ENCODE data around the gene KIAA2012.

The KIAA2012 gene

DNA sequence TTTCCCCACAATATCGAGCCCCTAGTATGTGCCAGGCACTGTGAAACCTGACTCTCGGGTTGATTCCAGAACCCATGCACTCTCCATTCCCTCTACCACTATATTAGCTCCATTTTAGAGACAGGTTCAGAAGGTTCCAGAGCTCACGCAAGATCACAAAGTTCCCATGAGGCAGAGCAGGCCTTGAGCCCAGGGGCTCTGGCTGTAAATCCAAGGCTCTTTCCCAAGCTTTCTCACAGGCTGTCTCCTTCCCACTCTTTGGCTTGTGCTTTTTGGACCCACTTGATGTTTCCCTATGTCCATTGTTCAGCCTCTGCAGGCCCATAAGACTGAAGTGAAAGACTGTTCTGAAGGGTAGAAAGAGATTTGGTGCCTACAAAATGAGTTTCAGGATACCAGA is 15.7 kb downstream of the KIAA2012 start:
- Histone ChIP-seq H3K9ac (ENCODE audit: low read length) (no peak overlapping the region), H3K27me3 (ENCODE audit: control insufficient read depth, insufficient read depth, low read length) (no peaks in the 10 kb centered on the region), H3K9me3 (ENCODE audit: control insufficient read depth, insufficient read depth, low read depth, low read length) (no peaks in the 10 kb centered on the region), H3K27ac (ENCODE audit: low read depth, low read length) (no peak overlapping the region), H3K4me3 (ENCODE audit: low read depth, low read length) (no peak overlapping the region), H3K36me3 (ENCODE audit: control insufficient read depth, insufficient read depth, low read length) (no peaks in the 10 kb centered on the region), H3K4me1 (ENCODE audit: control insufficient read depth, insufficient read depth, low read length) (peaks cover 7% of the 10 kb centered on the region)

DNA sequence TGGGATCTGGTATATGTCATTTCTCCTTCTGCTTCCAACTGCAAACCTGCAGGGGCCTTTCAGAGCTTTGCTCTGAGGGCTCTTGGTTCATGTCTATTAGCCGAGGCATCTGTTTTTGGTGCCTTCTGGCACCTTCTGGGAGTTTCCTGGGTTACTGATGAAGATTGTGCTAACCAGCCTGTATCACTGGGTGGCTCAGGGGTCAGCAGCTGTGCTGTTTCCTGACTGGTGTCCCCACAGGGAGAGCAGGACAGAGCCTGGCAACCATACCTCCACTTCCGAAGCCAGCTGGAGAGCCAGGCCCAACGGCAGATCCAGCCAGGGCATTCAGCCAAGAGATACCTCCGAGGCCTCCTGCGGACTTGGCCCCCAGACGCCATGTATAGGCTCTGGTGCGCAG is 17.5 kb downstream of the KIAA2012 start:
- H3K27me3 ChIP-seq (ENCODE audit: control insufficient read depth, insufficient read depth, low read length) = no peaks in the 10 kb centered on the region
- no peak overlapping the region for H3K4me3 ChIP-seq (ENCODE audit: low read depth, low read length)
- H3K9ac ChIP-seq (ENCODE audit: low read length) = no peak overlapping the region
- no peaks in the 10 kb centered on the region for H3K36me3 ChIP-seq (ENCODE audit: control insufficient read depth, insufficient read depth, low read length)
- H3K4me1 ChIP-seq (ENCODE audit: control insufficient read depth, insufficient read depth, low read length) = peaks cover 8% of the 10 kb centered on the region; the same call in 1 of the 2 replicates
- no peak overlapping the region for H3K27ac ChIP-seq (ENCODE audit: low read depth, low read length)
- no peaks in the 10 kb centered on the region for H3K9me3 ChIP-seq (ENCODE audit: control insufficient read depth, insufficient read depth, low read depth, low read length)

DNA sequence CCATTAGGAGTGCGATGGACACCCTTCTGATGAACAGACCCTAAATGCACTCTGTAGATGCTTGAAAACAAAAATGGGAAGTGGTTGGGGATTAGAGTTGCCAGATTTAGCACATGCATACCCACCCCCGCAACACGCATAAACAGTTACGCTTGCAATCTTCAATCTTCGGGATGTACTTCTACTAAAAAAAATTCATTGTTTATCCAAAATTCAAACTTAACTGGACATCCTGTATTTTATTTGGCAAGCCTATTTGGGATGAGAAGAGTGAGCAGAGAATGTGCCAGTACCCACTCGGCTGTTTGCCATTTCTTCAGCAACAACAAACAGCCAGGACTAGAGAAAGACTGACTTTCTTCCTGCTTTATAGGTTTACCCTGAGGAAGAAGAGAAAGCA is 18.4 kb downstream of the KIAA2012 start:
- no peaks in the 10 kb centered on the region for H3K27me3 ChIP-seq (ENCODE audit: control insufficient read depth, insufficient read depth, low read length)
- H3K36me3 ChIP-seq (ENCODE audit: control insufficient read depth, insufficient read depth, low read length) = no peaks in the 10 kb centered on the region
- no peak overlapping the region for H3K9ac ChIP-seq (ENCODE audit: low read length)
- no peak overlapping the region for H3K27ac ChIP-seq (ENCODE audit: low read depth, low read length)
- H3K4me3 ChIP-seq (ENCODE audit: low read depth, low read length) = no peak overlapping the region
- no peaks in the 10 kb centered on the region for H3K9me3 ChIP-seq (ENCODE audit: control insufficient read depth, insufficient read depth, low read depth, low read length)
- H3K4me1 ChIP-seq (ENCODE audit: control insufficient read depth, insufficient read depth, low read length) = peaks cover 8% of the 10 kb centered on the region; the same call in 1 of the 2 replicates

DNA sequence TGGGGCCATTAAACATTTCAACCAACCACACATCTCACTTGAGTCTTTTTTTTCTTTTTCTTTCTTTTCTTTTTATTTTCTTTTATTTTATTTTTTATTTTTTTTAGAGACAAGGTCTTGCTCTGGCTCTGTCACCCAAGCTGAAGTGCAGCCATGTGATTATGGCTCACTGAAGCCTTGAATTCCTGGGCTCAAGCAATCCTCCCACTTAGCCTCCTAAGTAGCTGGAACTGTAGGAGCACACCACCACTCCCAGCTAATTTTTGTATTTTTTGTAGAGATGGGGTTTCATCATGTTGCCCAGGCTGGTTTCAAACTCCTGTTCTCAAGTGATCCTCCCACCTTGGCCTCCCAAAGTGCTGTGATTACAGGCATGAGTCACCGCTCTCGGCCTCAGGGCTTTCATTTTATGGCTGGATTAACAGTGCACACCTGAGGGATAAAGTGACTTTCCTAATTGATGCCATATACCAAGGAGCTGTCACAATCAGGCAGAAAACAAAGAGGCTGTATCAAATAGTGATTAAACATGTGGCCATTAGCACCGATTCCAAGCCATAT is 21.5 kb downstream of the KIAA2012 start:
- H3K27me3 ChIP-seq (ENCODE audit: control insufficient read depth, insufficient read depth, low read length) = no peaks in the 10 kb centered on the region
- H3K9ac ChIP-seq (ENCODE audit: low read length) = no peak overlapping the region
- H3K4me3 ChIP-seq (ENCODE audit: low read depth, low read length) = no peak overlapping the region
- H3K36me3 ChIP-seq (ENCODE audit: control insufficient read depth, insufficient read depth, low read length) = no peaks in the 10 kb centered on the region
- peaks cover 11% of the 10 kb centered on the region; the same call in 1 of the 2 replicates for H3K4me1 ChIP-seq (ENCODE audit: control insufficient read depth, insufficient read depth, low read length)
- no peak overlapping the region for H3K27ac ChIP-seq (ENCODE audit: low read depth, low read length)
- H3K9me3 ChIP-seq (ENCODE audit: control insufficient read depth, insufficient read depth, low read depth, low read length) = no peaks in the 10 kb centered on the region

DNA sequence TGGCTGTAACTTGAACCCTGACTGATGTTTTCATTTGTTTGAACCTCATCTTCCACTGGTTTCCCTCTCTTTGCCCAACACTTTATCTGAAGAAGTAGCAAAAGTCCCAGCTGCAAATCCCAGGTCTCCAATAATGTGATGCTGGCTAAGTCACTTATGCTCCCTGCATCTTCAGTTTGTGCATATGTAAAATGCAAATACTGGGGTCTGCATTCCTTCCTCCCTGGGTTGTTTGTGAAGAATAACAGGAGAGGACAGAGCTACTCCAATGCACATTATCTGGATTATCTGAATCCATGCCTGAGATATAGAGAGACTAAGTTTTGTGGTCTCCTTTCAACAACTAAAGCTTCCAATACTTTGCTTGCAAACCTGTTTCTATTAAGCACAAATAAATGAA is 22.2 kb downstream of the KIAA2012 start:
- no peaks in the 10 kb centered on the region for H3K36me3 ChIP-seq (ENCODE audit: control insufficient read depth, insufficient read depth, low read length)
- H3K9ac ChIP-seq (ENCODE audit: low read length) = no peak overlapping the region
- H3K4me3 ChIP-seq (ENCODE audit: low read depth, low read length) = no peak overlapping the region
- H3K27me3 ChIP-seq (ENCODE audit: control insufficient read depth, insufficient read depth, low read length) = no peaks in the 10 kb centered on the region
- H3K27ac ChIP-seq (ENCODE audit: low read depth, low read length) = no peak overlapping the region
- no peaks in the 10 kb centered on the region for H3K9me3 ChIP-seq (ENCODE audit: control insufficient read depth, insufficient read depth, low read depth, low read length)
- peaks cover 16% of the 10 kb centered on the region; the same call in 1 of the 2 replicates for H3K4me1 ChIP-seq (ENCODE audit: control insufficient read depth, insufficient read depth, low read length)

DNA sequence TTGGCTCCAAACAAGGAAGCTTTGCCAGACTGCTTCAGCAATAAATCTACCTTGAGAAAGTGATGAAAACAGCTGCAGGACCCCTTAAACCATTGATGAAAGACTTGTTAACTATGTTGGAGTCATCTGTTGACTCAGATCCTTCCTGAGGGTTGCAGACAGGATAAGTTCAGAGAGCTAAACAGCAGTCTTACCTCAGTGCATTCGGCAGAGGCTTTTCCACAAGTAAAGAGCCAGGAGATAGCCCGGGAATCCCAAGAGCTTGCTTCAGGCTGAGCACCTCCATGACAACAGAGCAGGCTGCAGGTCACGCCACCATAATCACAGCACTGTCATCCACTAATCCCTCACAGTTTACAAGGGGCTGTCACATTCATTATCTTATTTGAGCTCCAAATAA is 23.7 kb downstream of the KIAA2012 start:
- H3K27ac ChIP-seq (ENCODE audit: low read depth, low read length) = no peak overlapping the region
- no peak overlapping the region for H3K4me3 ChIP-seq (ENCODE audit: low read depth, low read length)
- peaks cover 28% of the 10 kb centered on the region for H3K4me1 ChIP-seq (ENCODE audit: control insufficient read depth, insufficient read depth, low read length)
- H3K27me3 ChIP-seq (ENCODE audit: control insufficient read depth, insufficient read depth, low read length) = no peaks in the 10 kb centered on the region
- H3K36me3 ChIP-seq (ENCODE audit: control insufficient read depth, insufficient read depth, low read length) = no peaks in the 10 kb centered on the region
- no peaks in the 10 kb centered on the region for H3K9me3 ChIP-seq (ENCODE audit: control insufficient read depth, insufficient read depth, low read depth, low read length)
- H3K9ac ChIP-seq (ENCODE audit: low read length) = no peak overlapping the region

DNA sequence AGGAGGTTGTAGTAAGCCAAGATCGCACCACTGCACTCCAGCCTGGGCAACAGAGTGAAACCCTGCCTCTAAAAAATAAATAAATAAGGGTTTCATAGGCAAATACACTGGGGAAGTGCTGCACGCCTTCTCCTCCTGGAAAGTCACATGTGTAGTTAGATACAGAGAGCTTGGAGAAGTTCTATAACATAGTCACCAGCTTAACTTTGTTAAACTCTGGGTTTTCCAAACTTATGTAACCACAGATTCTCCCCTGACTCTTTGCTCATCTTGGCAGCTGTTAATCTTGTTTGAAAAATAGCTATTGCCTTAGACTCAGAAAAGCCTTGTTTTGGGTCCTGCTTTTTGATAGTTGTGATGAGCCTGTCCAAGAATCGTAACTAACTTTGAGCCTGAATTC is 25.2 kb downstream of the KIAA2012 start:
- Histone ChIP-seq H3K36me3 (ENCODE audit: control insufficient read depth, insufficient read depth, low read length) (no peaks in the 10 kb centered on the region), H3K9ac (ENCODE audit: low read length) (no peak overlapping the region), H3K4me1 (ENCODE audit: control insufficient read depth, insufficient read depth, low read length) (peaks cover 32% of the 10 kb centered on the region), H3K27me3 (ENCODE audit: control insufficient read depth, insufficient read depth, low read length) (no peaks in the 10 kb centered on the region), H3K9me3 (ENCODE audit: control insufficient read depth, insufficient read depth, low read depth, low read length) (no peaks in the 10 kb centered on the region), H3K27ac (ENCODE audit: low read depth, low read length) (no peak overlapping the region), H3K4me3 (ENCODE audit: low read depth, low read length) (no peak overlapping the region)

DNA sequence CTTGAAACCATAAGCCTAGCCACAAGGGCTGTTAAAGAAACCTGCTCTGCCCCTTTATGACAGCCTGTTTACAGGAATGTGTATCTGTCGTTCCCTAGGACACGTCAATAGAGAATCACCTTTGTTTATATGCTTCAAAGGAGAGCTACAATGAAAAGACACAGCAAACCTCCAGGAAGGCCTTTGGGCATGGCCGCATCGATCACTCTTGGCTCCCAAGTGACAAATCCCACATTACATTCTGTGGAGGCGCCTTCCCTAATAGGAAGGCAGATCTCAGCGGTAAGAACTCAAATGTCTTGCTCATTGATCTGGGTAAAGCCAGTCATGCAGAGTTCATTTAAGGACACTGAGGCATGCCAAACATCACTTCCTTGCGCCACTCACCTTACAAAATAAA is 26.5 kb downstream of the KIAA2012 start:
- Histone ChIP-seq H3K9ac (ENCODE audit: low read length) (no peak overlapping the region), H3K27me3 (ENCODE audit: control insufficient read depth, insufficient read depth, low read length) (no peaks in the 10 kb centered on the region), H3K9me3 (ENCODE audit: control insufficient read depth, insufficient read depth, low read depth, low read length) (no peaks in the 10 kb centered on the region), H3K4me1 (ENCODE audit: control insufficient read depth, insufficient read depth, low read length) (peaks cover 32% of the 10 kb centered on the region), H3K27ac (ENCODE audit: low read depth, low read length) (no peak overlapping the region), H3K4me3 (ENCODE audit: low read depth, low read length) (no peak overlapping the region), H3K36me3 (ENCODE audit: control insufficient read depth, insufficient read depth, low read length) (no peaks in the 10 kb centered on the region)

DNA sequence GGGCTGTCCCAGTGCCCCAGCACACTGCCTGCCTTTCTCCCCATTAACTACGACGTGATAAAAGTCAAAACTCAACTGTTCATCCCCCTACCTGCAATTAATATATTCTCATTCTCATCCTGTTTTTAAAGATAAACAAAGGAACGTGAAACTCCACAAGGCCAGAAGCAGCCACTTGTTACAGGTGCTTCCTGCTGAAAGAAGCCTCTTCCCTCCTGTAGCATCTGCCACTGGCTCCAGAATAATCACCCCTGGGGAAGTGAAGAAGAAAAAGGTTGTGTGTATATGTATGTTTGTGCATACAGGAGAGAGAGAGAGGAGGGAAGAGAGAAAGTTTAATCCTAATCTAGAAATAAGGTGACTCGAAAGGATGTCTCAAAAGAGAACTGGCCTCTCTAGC is 27.1 kb downstream of the KIAA2012 start:
- H3K9ac ChIP-seq (ENCODE audit: low read length) = no peak overlapping the region
- no peaks in the 10 kb centered on the region for H3K27me3 ChIP-seq (ENCODE audit: control insufficient read depth, insufficient read depth, low read length)
- H3K4me1 ChIP-seq (ENCODE audit: control insufficient read depth, insufficient read depth, low read length) = peaks cover 28% of the 10 kb centered on the region

DNA sequence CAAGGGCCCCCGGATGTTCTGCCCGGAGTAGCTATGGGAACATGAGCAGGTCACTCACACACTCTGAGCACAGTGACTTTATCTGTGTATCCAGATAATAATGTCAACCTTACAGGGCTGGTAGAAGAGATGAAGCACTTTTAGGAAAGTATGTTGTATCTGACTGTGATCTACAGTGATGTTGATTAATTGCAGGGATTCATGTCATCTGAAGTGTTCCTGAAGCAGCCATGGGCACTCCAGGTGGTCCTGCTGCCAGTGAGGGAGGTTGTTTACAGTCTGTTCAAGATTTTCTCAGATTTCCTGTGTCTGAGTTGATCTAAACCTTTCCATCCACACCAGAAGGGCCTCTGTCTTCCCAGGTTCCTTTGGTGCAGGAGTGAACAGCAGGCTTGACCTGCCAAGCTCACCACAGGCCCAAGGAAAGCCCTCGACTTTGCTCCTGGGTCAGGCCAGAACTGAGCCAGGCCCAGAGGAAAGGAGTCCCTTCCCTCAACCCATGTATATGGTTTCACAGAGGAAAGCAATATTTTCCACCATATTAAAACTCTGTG is 28.0 kb downstream of the KIAA2012 start:
- no peaks in the 10 kb centered on the region for H3K36me3 ChIP-seq (ENCODE audit: control insufficient read depth, insufficient read depth, low read length)
- no peaks in the 10 kb centered on the region for H3K27me3 ChIP-seq (ENCODE audit: control insufficient read depth, insufficient read depth, low read length)
- H3K4me3 ChIP-seq (ENCODE audit: low read depth, low read length) = no peak overlapping the region
- no peaks in the 10 kb centered on the region for H3K9me3 ChIP-seq (ENCODE audit: control insufficient read depth, insufficient read depth, low read depth, low read length)
- H3K9ac ChIP-seq (ENCODE audit: low read length) = no peak overlapping the region
- no peak overlapping the region for H3K27ac ChIP-seq (ENCODE audit: low read depth, low read length)
- H3K4me1 ChIP-seq (ENCODE audit: control insufficient read depth, insufficient read depth, low read length) = peaks cover 33% of the 10 kb centered on the region

More for the DNA sequence above, 27.1 kb downstream of the KIAA2012 start:
- H3K27ac ChIP-seq (ENCODE audit: low read depth, low read length) = no peak overlapping the region
- no peak overlapping the region for H3K4me3 ChIP-seq (ENCODE audit: low read depth, low read length)
- no peaks in the 10 kb centered on the region for H3K9me3 ChIP-seq (ENCODE audit: control insufficient read depth, insufficient read depth, low read depth, low read length)
- no peaks in the 10 kb centered on the region for H3K36me3 ChIP-seq (ENCODE audit: control insufficient read depth, insufficient read depth, low read length)

DNA sequence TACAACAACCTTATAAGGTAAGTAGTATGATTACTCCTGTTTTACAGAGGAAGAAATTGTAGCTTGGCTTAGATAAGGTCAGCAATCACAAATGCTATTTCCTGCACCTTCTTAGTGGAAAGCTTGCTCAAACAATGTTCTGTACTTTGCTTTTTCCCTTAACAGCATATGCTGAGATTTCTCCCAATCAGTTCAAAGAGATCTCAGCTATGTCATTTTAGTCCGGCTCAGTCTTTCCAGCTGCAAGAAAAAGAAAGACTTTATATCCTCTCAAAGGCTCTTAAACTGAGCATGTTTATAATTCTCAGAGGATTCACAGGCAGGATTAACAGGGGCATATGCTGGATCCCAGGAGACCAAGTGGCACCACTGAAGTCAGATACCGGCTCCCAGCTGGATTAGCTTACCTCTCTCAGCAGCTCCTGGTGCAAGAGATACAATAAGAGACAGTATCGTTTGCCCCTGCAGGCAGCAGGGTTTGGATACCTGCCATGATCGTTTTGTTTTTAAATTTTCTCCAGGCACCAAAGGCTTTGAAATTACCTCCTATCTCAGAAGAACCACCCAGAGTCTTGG is 29.5 kb downstream of the KIAA2012 start:
- no peaks in the 10 kb centered on the region for H3K9me3 ChIP-seq (ENCODE audit: control insufficient read depth, insufficient read depth, low read depth, low read length)
- no peak overlapping the region for H3K27ac ChIP-seq (ENCODE audit: low read depth, low read length)
- no peak overlapping the region for H3K4me3 ChIP-seq (ENCODE audit: low read depth, low read length)

More for the DNA sequence above, 29.5 kb downstream of the KIAA2012 start:
- Histone ChIP-seq H3K9ac (ENCODE audit: low read length) (no peak overlapping the region), H3K27me3 (ENCODE audit: control insufficient read depth, insufficient read depth, low read length) (no peaks in the 10 kb centered on the region), H3K36me3 (ENCODE audit: control insufficient read depth, insufficient read depth, low read length) (no peaks in the 10 kb centered on the region), H3K4me1 (ENCODE audit: control insufficient read depth, insufficient read depth, low read length) (peaks cover 33% of the 10 kb centered on the region)
